IPS DF 19.7 (cell line): ENCODE measurements around the gene AP1B1.

ENCODE experiments used
- DNase-seq: peaks from one replicate; pipeline ENCODE4 v3.0.0-alpha.2; 2013; ENCODE audit warnings: low read depth, low spot score

Gene AP1B1

DNA sequence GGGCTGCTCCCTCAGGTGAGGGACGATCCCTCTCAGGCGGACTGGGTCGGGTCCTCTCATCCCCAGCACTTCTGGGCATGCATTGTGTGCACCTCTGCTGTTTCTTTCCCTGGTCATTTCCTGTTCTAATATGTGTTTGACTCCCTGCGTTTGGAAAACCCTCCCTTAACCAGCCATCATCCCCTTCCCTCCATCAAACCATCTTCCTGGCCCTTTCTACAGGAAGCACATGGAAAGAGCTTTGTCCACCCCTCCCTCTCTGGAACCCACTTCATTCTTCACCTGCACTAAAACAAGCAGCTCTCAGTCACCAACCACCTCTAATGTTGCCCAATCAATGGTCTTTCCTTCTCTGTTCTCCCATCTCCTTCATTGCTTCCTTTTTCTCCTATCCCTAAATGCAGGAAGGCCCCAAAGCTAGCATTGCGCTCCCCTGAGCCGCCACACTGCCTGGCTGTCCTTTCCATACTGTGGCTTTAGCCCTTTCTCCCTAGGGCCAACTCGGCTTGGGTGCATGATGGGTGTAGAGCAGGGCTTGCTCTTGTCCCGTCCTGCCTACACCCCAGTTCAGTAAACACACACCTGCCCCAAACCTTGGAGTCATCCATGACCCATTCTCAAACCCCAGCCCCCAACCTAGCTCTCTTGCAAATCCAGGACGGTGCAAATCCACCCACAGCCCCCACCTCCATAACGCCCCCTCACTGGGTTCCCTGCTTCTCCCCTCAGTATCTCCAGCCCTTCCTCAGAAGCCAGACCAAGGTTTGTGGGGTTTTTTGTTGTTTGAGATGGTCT is 87.4 kb downstream of the AP1B1 start:
- DNase-seq, result no peak

DNA sequence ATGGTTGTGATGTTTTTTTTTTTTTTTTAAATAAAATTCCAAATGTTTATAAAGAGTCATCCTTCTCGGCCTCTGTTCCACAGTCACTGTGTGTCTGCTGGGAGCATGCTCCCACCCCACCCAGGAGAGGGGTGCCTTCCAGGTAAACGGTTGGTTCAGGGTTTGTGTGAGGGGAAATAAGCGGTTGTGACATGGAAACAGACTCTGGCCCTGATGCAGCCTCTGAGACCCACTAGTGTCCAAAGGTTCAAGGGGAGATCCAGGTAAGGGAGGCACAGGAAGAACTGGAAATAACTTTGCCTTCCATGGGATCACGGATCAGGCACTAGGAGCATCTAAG is 87.9 kb downstream of the AP1B1 start:
- DNase-seq, result no peak

DNA sequence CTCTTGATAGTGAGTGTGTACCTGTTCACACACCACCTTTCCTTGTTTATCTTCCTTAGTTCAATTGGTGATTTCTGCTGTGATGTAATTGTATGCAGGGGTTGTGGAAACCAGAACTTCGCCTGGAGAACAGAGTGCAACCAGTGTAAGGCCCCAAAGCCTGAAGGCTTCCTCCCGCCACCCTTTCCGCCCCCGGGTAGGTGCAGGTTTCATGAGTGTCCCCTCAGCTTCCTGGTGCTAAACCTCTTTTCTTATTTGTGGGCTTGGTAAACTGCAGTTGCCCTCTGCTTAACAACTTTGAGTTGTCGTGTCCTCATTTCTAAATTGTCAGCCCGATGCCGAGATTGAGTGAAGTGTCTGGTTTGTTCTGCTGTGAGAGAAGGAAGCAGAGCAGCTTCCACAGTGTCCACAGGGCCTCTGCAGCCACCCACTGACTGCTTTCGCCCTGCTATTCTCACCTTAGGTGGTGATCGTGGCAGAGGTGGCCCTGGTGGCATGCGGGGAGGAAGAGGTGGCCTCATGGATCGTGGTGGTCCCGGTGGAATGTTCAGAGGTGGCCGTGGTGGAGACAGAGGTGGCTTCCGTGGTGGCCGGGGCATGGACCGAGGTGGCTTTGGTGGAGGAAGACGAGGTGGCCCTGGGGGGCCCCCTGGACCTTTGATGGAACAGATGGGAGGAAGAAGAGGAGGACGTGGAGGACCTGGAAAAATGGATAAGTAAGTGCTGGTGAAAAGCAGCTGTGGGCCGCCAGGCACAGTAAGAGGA is 89.1 kb downstream of the AP1B1 start:
- no peak for DNase-seq

DNA sequence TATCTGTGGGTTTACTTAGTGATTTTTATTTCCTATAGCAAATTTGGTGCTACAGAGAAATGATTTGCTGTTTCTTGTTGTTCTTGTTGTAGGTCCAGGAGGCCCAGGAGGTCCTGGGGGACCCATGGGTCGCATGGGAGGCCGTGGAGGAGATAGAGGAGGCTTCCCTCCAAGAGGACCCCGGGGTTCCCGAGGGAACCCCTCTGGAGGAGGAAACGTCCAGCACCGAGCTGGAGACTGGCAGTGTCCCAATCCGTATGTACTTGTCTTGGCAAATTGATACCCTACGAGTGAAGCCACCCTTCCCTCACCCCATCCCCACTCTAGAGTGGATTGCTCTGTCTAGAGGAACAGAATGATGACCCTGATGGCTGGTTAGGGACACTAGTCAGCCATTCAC is 89.7 kb downstream of the AP1B1 start:
- DNase-seq, result no peak

DNA sequence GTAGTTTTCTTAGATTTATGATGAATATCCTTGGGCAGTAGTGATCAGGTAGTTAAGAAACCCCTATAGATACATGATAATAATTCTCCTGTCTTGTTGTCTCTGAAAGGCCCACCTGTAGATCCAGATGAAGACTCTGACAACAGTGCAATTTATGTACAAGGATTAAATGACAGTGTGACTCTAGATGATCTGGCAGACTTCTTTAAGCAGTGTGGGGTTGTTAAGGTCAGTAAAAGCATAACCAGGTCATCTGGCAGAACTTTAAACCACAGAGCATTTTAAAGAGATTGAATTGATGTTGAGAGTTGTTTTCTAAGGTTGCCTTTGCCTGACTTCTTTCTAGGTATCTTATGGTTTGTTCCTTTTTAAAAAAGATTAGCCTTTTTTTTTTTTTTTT is 96.0 kb downstream of the AP1B1 start:
- DNase-seq, result no peak

DNA sequence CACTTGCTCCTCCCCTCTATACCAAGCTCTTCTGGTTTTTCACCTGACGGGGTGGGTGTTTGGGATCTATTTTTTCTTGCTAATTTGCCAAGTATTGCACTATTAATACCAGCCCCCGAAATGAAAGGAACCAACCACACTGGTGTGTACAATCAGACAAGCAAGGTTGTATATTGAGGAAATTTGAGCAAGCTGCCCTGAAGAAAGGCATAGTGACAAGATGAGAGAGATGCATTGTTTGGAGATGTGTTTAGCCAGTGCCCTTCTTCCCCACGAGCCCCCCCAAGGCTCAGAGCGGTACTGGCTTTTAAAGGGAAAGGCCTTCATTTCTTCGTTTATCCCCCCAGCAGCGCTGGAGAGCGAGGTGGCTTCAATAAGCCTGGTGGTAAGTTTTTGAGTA is 97.2 kb downstream of the AP1B1 start:
- DNase-seq, result no peak

DNA sequence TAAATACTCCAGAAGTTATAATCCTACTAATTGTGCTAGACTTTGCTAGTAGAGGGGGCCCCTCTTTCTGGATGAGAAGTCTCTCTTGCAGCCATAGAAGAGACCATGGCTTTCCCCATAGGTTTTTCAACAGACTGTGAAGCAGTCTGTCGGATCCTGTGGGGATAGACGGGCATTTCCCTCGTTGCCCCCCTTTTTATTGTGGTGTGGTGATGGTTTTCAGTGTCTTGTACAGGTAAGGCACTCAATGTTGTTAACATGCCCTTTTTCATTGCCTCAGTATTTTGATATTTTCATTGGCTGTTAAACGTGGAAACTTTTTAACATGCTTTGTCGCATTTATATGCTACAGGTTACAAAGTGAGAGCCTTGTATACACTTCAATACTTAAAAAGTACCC is 98.3 kb downstream of the AP1B1 start:
- DNase-seq, result no peak

DNA sequence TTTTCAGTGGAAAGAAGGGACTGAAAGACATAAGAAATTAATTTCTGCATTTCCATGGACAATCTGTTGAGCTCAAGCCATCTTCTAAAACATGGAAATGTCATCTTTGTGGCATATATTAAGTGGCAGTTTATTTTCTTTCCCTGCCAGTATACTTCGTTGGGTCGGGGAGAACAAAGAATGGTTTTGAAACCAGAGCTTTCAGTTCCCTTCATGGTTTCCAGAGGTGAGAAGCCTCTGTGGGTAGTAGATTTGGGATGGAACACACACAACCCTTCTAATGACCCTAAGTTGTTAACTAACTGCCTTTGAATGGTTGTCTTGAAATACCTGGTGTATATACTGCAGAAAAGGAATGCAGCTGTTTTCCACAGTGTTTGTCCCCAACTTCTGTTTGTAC is 99.5 kb downstream of the AP1B1 start:
- DNase-seq, result no peak

DNA sequence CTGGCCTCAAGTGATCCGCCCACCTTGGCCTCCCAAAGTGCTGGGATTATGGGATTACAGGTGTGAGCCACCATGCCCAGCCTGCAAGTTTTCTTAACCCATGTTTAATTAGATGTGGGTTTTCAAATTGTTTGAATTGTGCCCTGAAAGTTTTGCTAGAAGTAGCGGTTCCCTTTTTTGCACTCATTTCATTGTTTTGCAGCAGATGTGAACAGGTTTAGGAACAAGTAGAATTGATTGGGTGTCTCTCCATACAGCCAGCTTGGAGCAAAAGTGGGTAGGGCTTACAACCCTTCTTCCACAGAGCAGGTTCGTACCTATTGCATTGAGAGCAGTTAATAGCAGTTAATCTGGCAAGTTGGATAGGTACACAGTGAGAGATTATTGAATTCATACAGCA is 104.2 kb downstream of the AP1B1 start:
- no peak for DNase-seq

DNA sequence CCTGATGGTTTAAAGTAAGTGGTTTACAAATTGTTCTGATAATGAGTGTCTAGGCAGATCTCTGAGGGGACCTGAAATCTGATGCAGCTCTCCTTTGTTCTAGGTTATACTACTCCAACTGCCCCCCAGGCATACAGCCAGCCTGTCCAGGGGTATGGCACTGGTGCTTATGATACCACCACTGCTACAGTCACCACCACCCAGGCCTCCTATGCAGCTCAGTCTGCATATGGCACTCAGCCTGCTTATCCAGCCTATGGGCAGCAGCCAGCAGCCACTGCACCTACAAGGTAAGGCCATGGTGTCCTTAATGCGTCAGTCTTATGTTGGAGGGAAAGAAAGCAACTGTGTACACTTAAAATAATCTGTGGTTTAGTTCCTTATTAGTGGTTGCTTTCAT is 110.4 kb downstream of the AP1B1 start:
- no peak for DNase-seq
